Prostate gland (tissue), 2 donors: ENCODE measurements around the gene DDX17. TPM values are rescaled to one million over a fixed set of nuclear protein-coding genes. Genes with fewer than 3 reads are reported as not detected.

Experiments used
- DNase-seq: peaks from one replicate; pipeline ENCODE4 v3.0.0-alpha.2; 2019; ENCODE audit warnings: low spot score
- H3K27ac ChIP-seq, 2 donors: fragments of 200-600 bp; sonication (generic); 2 replicates each; pipeline ENCODE4 v1.5.1; 2017 to 2019
- H3K27me3 ChIP-seq: fragments of 200-600 bp; sonication (generic); replicated peaks from 2 replicates; pipeline ENCODE4 v1.5.1; 2019; ENCODE audit not compliant: insufficient read depth
- H3K36me3 ChIP-seq, 2 donors: fragments of 200-600 bp; sonication (generic); 1 replicate in 1 of 2; 2 replicates in 1 of 2; pipeline versions ENCODE4 v1.5.1 to v1.8.1; 2017 to 2019
- H3K4me1 ChIP-seq: fragments of 200-600 bp; sonication (generic); replicated peaks from 2 replicates; pipeline ENCODE4 v1.5.1; 2019
- H3K4me3 ChIP-seq, 2 donors: fragments of 200-600 bp; sonication (generic); 2 replicates each; pipeline ENCODE4 v1.5.1; 2017 to 2019
- H3K9me3 ChIP-seq: fragments of 200-600 bp; sonication (generic); 2 replicates; pipeline ENCODE4 v1.5.1; 2017
- CTCF ChIP-seq, 4 experiments: fragments of 200-600 bp in 2 of 4; fragments of 450-650 bp in 2 of 4; sonication (generic) in 2 of 4; IDR thresholded peaks; 1 replicate in 3 of 4; 2 replicates in 1 of 4; pipeline ENCODE4 v1.5.1; 2016 to 2019; ENCODE audit warnings: antibody characterized with exemption in 4 of 4, mild to moderate bottlenecking in 2 of 4, moderate library complexity in 2 of 4
- POLR2A ChIP-seq: fragments of 450-650 bp; IDR thresholded peaks from one replicate; pipeline ENCODE4 v1.6.1; 2016; ENCODE audit warnings: antibody characterized with exemption, mild to moderate bottlenecking
- POLR2AphosphoS5 ChIP-seq: sonication (generic); formaldehyde crosslinking; IDR thresholded peaks from one replicate; pipeline ENCODE4 v1.6.1; 2017; ENCODE audit warnings: antibody characterized with exemption
- WGBS: methylation state at CpG from one replicate; pipeline ENCODE4 v1.1.5; 2018; 5-methylcytosine and 5-hydroxymethylcytosine counted together
- intact Hi-C: fragments of 100-400 bp; cut with DNase I; formaldehyde crosslinking; loops from one replicate; pipeline ENCODE4 v1.14.2; 2022
- total RNA-seq, 2 donors: library from RNA; depleted of rRNA; stranded (reverse); fragments of >200 nt; gene quantifications; one replicate each; pipeline ENCODE4 v1.1.0, GENCODE V29; 2016

DDX17 gene
- total RNA-seq, 2 donors from 2014 or later: 374 to 600 TPM

GRCh38 chr22:38453066-38453672 lies 52.9 kb downstream of the DDX17 start:
- no peak for DNase-seq
- WGBS: 84% methylated on average over 11 of the region's 11 CpGs
- TF ChIP-seq POLR2AphosphoS5 (no peak), POLR2A (no peak)
- H3K4me3 ChIP-seq: no peak overlapping the region
- H3K27ac ChIP-seq: no peak overlapping the region
- H3K27me3 ChIP-seq: no peaks in the 10 kb centered on the region
- intact Hi-C loops: no loop called here
- H3K4me1 ChIP-seq: no peaks in the 10 kb centered on the region
- no peaks in the 10 kb centered on the region for H3K9me3 ChIP-seq
- H3K36me3 ChIP-seq: no peaks in the 10 kb centered on the region

- H3K36me3 ChIP-seq: no peaks in the 10 kb centered on the region
- intact Hi-C loops: no loop called here
- H3K9me3 ChIP-seq: no peaks in the 10 kb centered on the region
- TF ChIP-seq POLR2A (no peak), POLR2AphosphoS5 (no peak), CTCF (IDR thresholded peaks at IDR 0.05) (no peak)
- no peak overlapping the region for H3K27ac ChIP-seq
- H3K4me3 ChIP-seq: no peak overlapping the region
- no peak for DNase-seq
- 36% methylated on average over 25 of the region's 25 CpGs for WGBS
- no peaks in the 10 kb centered on the region for H3K4me1 ChIP-seq
- no peaks in the 10 kb centered on the region for H3K27me3 ChIP-seq
Observed at GRCh38 chr22:38452373-38453065, 53.6 kb downstream of the DDX17 start.

- Histone ChIP-seq H3K4me1 (no peaks in the 10 kb centered on the region), H3K4me3 (no peak overlapping the region), H3K27me3 (no peaks in the 10 kb centered on the region), H3K9me3 (no peaks in the 10 kb centered on the region), H3K27ac (no peak overlapping the region), H3K36me3 (no peaks in the 10 kb centered on the region)
- DNase-seq: no peak
- no peak for TF ChIP-seq POLR2AphosphoS5
- TF ChIP-seq CTCF (IDR thresholded peaks at IDR 0.05): no peak
- no peak for TF ChIP-seq POLR2A
- WGBS: 79% methylated on average over 4 of the region's 4 CpGs
- intact Hi-C loops: no loop called here
Observed at GRCh38 chr22:38451864-38452263, 54.2 kb downstream of the DDX17 start.

- Histone ChIP-seq H3K4me1 (no peaks in the 10 kb centered on the region), H3K9me3 (no peaks in the 10 kb centered on the region), H3K36me3 (no peaks in the 10 kb centered on the region), H3K27me3 (no peaks in the 10 kb centered on the region), H3K27ac (no peak overlapping the region), H3K4me3 (no peak overlapping the region)
- 68% methylated on average over 2 of the region's 2 CpGs for WGBS
- intact Hi-C loops: no loop called here
- TF ChIP-seq CTCF (IDR thresholded peaks at IDR 0.05) (no peak), POLR2AphosphoS5 (no peak), POLR2A (no peak)
- DNase-seq: no peak
Observed at GRCh38 chr22:38451404-38451803, 54.7 kb downstream of the DDX17 start.

- no peaks in the 10 kb centered on the region for H3K27me3 ChIP-seq
- DNase-seq: no peak
- WGBS: 57% methylated on average over 11 of the region's 11 CpGs
Observed at GRCh38 chr22:38450234-38450797, 55.8 kb downstream of the DDX17 start.

More at GRCh38 chr22:38450234-38450797, 55.8 kb downstream of the DDX17 start:
- Histone ChIP-seq H3K4me3 (no peak overlapping the region), H3K9me3 (no peaks in the 10 kb centered on the region), H3K4me1 (no peaks in the 10 kb centered on the region), H3K27ac (no peak overlapping the region), H3K36me3 (no peaks in the 10 kb centered on the region)
- TF ChIP-seq POLR2AphosphoS5 (no peak), CTCF (IDR thresholded peaks at IDR 0.05) (no peak), POLR2A (no peak)
- intact Hi-C loops: no loop called here
